Spleen (tissue), 7 donors: ENCODE data around the gene LRRC28.

Experiments
- POLR2A ChIP-seq, 3 donors: fragments of 450-650 bp; IDR thresholded peaks; one replicate each; pipeline ENCODE4 v1.5.1; 2017; ENCODE audit warnings: antibody characterized with exemption in 3 of 3, mild to moderate bottlenecking in 1 of 3
- TF ChIP-seq, protein P1 (sequence below), 11 experiments: fragments of 200-600 bp in 7 of 11; fragments of 450-650 bp in 4 of 11; sonication (generic) in 4 of 11; IDR thresholded peaks in 8 of 11; conservative IDR thresholded peaks in 3 of 11; 1 replicate in 7 of 11; 2 replicates in 4 of 11; pipeline versions ENCODE4 v1.4.0 to v1.8.0; 2016 to 2021; ENCODE audit warnings: antibody characterized with exemption in 11 of 11, inconsistent platforms in 4 of 11, mild to moderate bottlenecking in 1 of 11
- donor health status: DM: no; HTN: no; CAD: no; lungs with moderate emphysema.
- donor health status: DM: no; HTN: no; CAD: no.
- donor health status: DM: no; HTN: no; CAD: no.

DNA sequence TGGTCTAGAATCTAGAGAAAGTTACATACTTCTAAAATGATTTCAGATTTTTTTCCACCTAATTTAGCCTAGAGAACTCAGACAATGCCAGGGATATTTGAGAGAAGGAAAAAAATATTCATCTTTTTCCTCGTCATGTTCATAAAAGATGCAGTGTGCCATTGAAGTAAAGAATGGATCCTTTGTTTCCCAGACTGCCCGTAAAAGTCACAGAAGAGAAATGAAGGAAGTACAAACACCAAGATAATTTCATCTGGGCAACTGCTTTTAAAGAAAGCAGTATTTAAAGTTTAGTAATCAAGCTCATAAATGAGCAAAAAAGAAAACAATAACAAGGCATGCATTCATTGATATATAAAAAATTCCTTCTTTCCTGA lies 49.1 kb upstream of the LRRC28 start:
- TF ChIP-seq, protein P1, sequence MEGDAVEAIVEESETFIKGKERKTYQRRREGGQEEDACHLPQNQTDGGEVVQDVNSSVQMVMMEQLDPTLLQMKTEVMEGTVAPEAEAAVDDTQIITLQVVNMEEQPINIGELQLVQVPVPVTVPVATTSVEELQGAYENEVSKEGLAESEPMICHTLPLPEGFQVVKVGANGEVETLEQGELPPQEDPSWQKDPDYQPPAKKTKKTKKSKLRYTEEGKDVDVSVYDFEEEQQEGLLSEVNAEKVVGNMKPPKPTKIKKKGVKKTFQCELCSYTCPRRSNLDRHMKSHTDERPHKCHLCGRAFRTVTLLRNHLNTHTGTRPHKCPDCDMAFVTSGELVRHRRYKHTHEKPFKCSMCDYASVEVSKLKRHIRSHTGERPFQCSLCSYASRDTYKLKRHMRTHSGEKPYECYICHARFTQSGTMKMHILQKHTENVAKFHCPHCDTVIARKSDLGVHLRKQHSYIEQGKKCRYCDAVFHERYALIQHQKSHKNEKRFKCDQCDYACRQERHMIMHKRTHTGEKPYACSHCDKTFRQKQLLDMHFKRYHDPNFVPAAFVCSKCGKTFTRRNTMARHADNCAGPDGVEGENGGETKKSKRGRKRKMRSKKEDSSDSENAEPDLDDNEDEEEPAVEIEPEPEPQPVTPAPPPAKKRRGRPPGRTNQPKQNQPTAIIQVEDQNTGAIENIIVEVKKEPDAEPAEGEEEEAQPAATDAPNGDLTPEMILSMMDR (IDR thresholded peaks at IDR 0.05 in 8 of 11, conservative IDR thresholded peaks at IDR 0.05 in 3 of 11) = no peak
- no peak for TF ChIP-seq POLR2A (IDR thresholded peaks at IDR 0.05)
